PC-3 (cell line): ENCODE data around the gene HIPK2. TPM values are rescaled to one million over a fixed set of nuclear protein-coding genes. Genes with fewer than 3 reads are reported as not detected.

Experiments used
- ATAC-seq: fragments of 200-7000 bp; cut with Tn5 transposase; 2 replicates; pipeline ENCODE4 v1.9.1; 2020; ENCODE audit warnings: mild to moderate bottlenecking, moderate library complexity
- BruUV-seq: library from RNA; stranded (reverse); fragments of 400-500 nt; replicated peaks from 2 replicates; lab custom pipeline; 2021; lab: Mats Ljungman, UMichigan
- CTCF ChIA-PET: fragments of 300-600 bp; sonication (Branson Sonifier 250); formaldehyde crosslinking; loops from one replicate; lab custom pipeline; 2022; ENCODE audit warnings: antibody characterized with exemption; lab: Charles Lee
- POLR2A ChIA-PET: fragments of 300-600 bp; sonication (Branson Sonifier 250); formaldehyde crosslinking; loops from one replicate; lab custom pipeline; 2022; ENCODE audit warnings: antibody characterized with exemption; ENCODE audit not compliant: unreplicated experiment; lab: Charles Lee
- DNase-seq: peaks from one replicate; pipeline ENCODE4 v3.0.0-alpha.2; 2015
- H2AFZ ChIP-seq: fragments of 300-600 bp; sonication (generic); 2 replicates; pipeline ENCODE4 v1.6.0; 2016; ENCODE audit warnings: antibody characterized with exemption, low read length
- H3F3A ChIP-seq: fragments of 300-600 bp; sonication (generic); one replicate; pipeline ENCODE4 v1.6.0; 2017; ENCODE audit warnings: antibody characterized with exemption, low read length, control low read depth, mild to moderate bottlenecking; ENCODE audit not compliant: unreplicated experiment
- H3K27ac ChIP-seq: fragments of 300-600 bp; sonication (generic); 2 replicates; pipeline ENCODE4 v1.5.1; 2016; ENCODE audit warnings: mild to moderate bottlenecking, low read length
- H3K27me3 ChIP-seq: fragments of 300-600 bp; sonication (generic); 2 replicates; pipeline ENCODE4 v1.6.1; 2016; ENCODE audit warnings: low read length, mixed read lengths
- H3K36me3 ChIP-seq: fragments of 300-600 bp; sonication (generic); 2 replicates; pipeline ENCODE4 v1.6.1; 2016; ENCODE audit warnings: low read depth, mixed run types, low read length, mixed read lengths
- H3K4me1 ChIP-seq: fragments of 300-600 bp; sonication (generic); 2 replicates; pipeline ENCODE4 v1.5.1; 2016; ENCODE audit warnings: low read length; ENCODE audit not compliant: insufficient read depth
- H3K4me2 ChIP-seq: fragments of 300-600 bp; sonication (generic); 2 replicates; pipeline ENCODE4 v1.6.0; 2016; ENCODE audit warnings: low read length
- H3K4me3 ChIP-seq: fragments of 300-600 bp; sonication (generic); 2 replicates; pipeline ENCODE4 v1.5.1; 2016; ENCODE audit warnings: mild to moderate bottlenecking, low read length, mixed read lengths
- H3K79me2 ChIP-seq: fragments of 300-600 bp; sonication (generic); 2 replicates; pipeline ENCODE4 v1.6.1; 2017; ENCODE audit warnings: low read length, mixed read lengths
- H3K9ac ChIP-seq: fragments of 300-600 bp; sonication (generic); 2 replicates; pipeline ENCODE4 v1.6.0; 2016; ENCODE audit warnings: mild to moderate bottlenecking, low read length
- H3K9me2 ChIP-seq: fragments of 300-600 bp; sonication (generic); replicated peaks from 2 replicates; pipeline ENCODE4 v1.6.1; 2016; ENCODE audit warnings: mixed run types, low read length, mixed read lengths
- H3K9me3 ChIP-seq: fragments of 300-600 bp; sonication (generic); 2 replicates; pipeline ENCODE4 v1.6.1; 2016; ENCODE audit warnings: low read length, mixed read lengths
- H4K20me1 ChIP-seq: fragments of 300-600 bp; sonication (generic); 2 replicates; pipeline ENCODE4 v1.6.1; 2016; ENCODE audit warnings: low read length, mixed read lengths
- EZH2 ChIP-seq: fragments of 300-600 bp; sonication (generic); IDR thresholded peaks from one replicate; pipeline ENCODE4 v1.6.1; 2017; ENCODE audit warnings: antibody characterized with exemption, mild to moderate bottlenecking, low read length; ENCODE audit not compliant: unreplicated experiment
- EZH2phosphoT487 ChIP-seq: fragments of 300-600 bp; sonication (generic); IDR thresholded peaks from 2 replicates; pipeline ENCODE4 v1.6.1; 2018; ENCODE audit warnings: mild to moderate bottlenecking, antibody characterized with exemption, low read length, borderline replicate concordance
- intact Hi-C: fragments of 100-400 bp; cut with micrococcal nuclease; formaldehyde crosslinking; loops from 2 replicates; pipeline ENCODE4 v1.9.0; 2023
- total RNA-seq: library from RNA; depleted of rRNA; stranded (reverse); fragments of >200 nt; gene quantifications from 2 replicates; pipeline ENCODE4 v1.2.3, GENCODE V29; 2014
- TF ChIP-seq, protein P1 (sequence below): fragments of 300-600 bp; sonication (generic); conservative IDR thresholded peaks from 2 replicates; pipeline ENCODE4 v1.5.1; 2017; ENCODE audit warnings: antibody characterized with exemption, low read depth, mild to moderate bottlenecking, low read length

HIPK2 gene
- total RNA-seq, 1 experiment from 2014 or later = 38.1 TPM

- Histone ChIP-seq H3K36me3 (peaks cover 16% of the 10 kb centered on the region; the same call in 1 of the 2 replicates), H4K20me1 (no peaks in the 10 kb centered on the region), H3K27ac (peak overlapping the region; percentile 100), H3K79me2 (peaks cover 63% of the 10 kb centered on the region), H3K9me3 (no peaks in the 10 kb centered on the region), H3K9ac (peak overlapping the region; percentile 96), H3K9me2 (no peaks in the 10 kb centered on the region), H3K4me1 (peaks cover 56% of the 10 kb centered on the region), H3K4me2 (no peak overlapping the region), H3K4me3 (no peak overlapping the region), H3K27me3 (no peaks in the 10 kb centered on the region), H2AFZ (no peak overlapping the region), H3F3A (peaks cover 13% of the 10 kb centered on the region)
- intact Hi-C loops = loop anchor here (5.0 kb wide), 1 partner anchor 243 kb away; no protein-coding TSS in a partner anchor
- BruUV-seq = no TSS peak
- no peak for TF ChIP-seq EZH2phosphoT487
- TF ChIP-seq, protein P1, sequence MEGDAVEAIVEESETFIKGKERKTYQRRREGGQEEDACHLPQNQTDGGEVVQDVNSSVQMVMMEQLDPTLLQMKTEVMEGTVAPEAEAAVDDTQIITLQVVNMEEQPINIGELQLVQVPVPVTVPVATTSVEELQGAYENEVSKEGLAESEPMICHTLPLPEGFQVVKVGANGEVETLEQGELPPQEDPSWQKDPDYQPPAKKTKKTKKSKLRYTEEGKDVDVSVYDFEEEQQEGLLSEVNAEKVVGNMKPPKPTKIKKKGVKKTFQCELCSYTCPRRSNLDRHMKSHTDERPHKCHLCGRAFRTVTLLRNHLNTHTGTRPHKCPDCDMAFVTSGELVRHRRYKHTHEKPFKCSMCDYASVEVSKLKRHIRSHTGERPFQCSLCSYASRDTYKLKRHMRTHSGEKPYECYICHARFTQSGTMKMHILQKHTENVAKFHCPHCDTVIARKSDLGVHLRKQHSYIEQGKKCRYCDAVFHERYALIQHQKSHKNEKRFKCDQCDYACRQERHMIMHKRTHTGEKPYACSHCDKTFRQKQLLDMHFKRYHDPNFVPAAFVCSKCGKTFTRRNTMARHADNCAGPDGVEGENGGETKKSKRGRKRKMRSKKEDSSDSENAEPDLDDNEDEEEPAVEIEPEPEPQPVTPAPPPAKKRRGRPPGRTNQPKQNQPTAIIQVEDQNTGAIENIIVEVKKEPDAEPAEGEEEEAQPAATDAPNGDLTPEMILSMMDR = no peak
- TF ChIP-seq EZH2 = no peak
- CTCF ChIA-PET = no interaction called here
- POLR2A ChIA-PET = interaction anchor here (0.6 to 0.7 kb wide), 3 partner anchors 8 to 23 kb away, joined by 9 to 12 read pairs (median 12); no protein-coding TSS in a partner anchor
- DNase-seq = no peak
- ATAC-seq = no peak
Measured at GRCh38 chr7:139674341-139674740, 103.5 kb downstream of the HIPK2 start.

GRCh38 chr7:139673762-139674161 lies 104.0 kb downstream of the HIPK2 start:
- no peak for TF ChIP-seq EZH2
- TF ChIP-seq, protein P1 = no peak
- TF ChIP-seq EZH2phosphoT487 = no peak
- CTCF ChIA-PET = no interaction called here
- no peak for ATAC-seq

DNA sequence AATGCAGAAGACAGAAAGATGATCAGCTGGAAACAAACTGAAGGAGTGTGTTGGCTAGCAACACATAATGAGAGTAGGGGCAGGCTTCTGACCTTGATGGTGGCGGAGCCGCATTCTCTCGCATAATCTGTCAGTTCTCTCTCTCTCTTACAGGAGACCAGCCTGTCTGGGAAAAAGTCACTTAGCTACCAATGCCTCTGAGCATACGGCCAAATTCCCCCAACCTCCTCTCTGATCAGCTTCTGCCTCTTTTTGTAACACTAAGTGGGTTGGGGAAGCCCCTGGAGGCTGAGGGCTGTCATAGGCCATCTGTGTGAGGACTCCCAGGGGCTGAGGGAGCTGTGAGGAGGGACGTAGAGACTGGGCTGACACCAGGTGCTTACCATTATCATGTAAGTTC lies 104.6 kb downstream of the HIPK2 start:
- Histone ChIP-seq H3K4me3 (no peak overlapping the region), H3K9me3 (no peaks in the 10 kb centered on the region), H4K20me1 (no peaks in the 10 kb centered on the region), H3K27me3 (no peaks in the 10 kb centered on the region), H3K9ac (peak overlapping the region; percentile 96), H2AFZ (no peak overlapping the region), H3K36me3 (peaks cover 19% of the 10 kb centered on the region; the same call in 1 of the 2 replicates), H3K4me2 (peak overlapping the region; percentile 53), H3F3A (peaks cover 10% of the 10 kb centered on the region), H3K4me1 (peaks cover 49% of the 10 kb centered on the region), H3K27ac (peak overlapping the region; percentile 100), H3K79me2 (peaks cover 67% of the 10 kb centered on the region), H3K9me2 (no peaks in the 10 kb centered on the region)
- TSS peak; percentile 71 for BruUV-seq
- intact Hi-C loops = loop anchor here (2.0 to 5.0 kb wide), 3 partner anchors 26 to 244 kb away; no protein-coding TSS in a partner anchor
- ATAC-seq = peak; percentile 11
- ChIA-PET POLR2A (no interaction called here), CTCF (interaction anchor here (0.6 to 1.4 kb wide), 3 partner anchors 26 to 87 kb away, joined by 3 to 10 read pairs (median 5); no protein-coding TSS in a partner anchor)
- TF ChIP-seq, protein P1 = no peak
- no peak for TF ChIP-seq EZH2
- no peak for TF ChIP-seq EZH2phosphoT487
- DNase-seq = peak; percentile 23

More at GRCh38 chr7:139673762-139674161, 104.0 kb downstream of the HIPK2 start:
- POLR2A ChIA-PET = interaction anchor here (0.6 to 0.7 kb wide), 3 partner anchors 9 to 23 kb away, joined by 9 to 12 read pairs (median 12); no protein-coding TSS in a partner anchor
- peaks cover 64% of the 10 kb centered on the region for H3K79me2 ChIP-seq
- no peaks in the 10 kb centered on the region for H3K27me3 ChIP-seq
- H3K9ac ChIP-seq = peak overlapping the region; percentile 96
- no peak overlapping the region for H3K4me3 ChIP-seq
- H3K9me3 ChIP-seq = no peaks in the 10 kb centered on the region
- no peak overlapping the region for H2AFZ ChIP-seq
- H3K4me2 ChIP-seq = no peak overlapping the region; the same call in 1 of the 2 replicates
- no TSS peak for BruUV-seq
- no peak for DNase-seq
- peak overlapping the region; percentile 100 for H3K27ac ChIP-seq
- peaks cover 16% of the 10 kb centered on the region; the same call in 1 of the 2 replicates for H3K36me3 ChIP-seq
- no peaks in the 10 kb centered on the region for H4K20me1 ChIP-seq
- no peaks in the 10 kb centered on the region for H3K9me2 ChIP-seq
- peaks cover 10% of the 10 kb centered on the region for H3F3A ChIP-seq
- intact Hi-C loops = loop anchor here (2.0 to 5.0 kb wide), 3 partner anchors 27 to 244 kb away; no protein-coding TSS in a partner anchor
- H3K4me1 ChIP-seq = peaks cover 50% of the 10 kb centered on the region
